ENCODE measurements around the gene LRRC23. TPM values are rescaled to one million over a fixed set of nuclear protein-coding genes. Genes with fewer than 3 reads are reported as not detected.

The LRRC23 gene
- total RNA-seq, 2 donors from 2014 or later: 8.5 TPM

GRCh38 chr12:6917491-6918231, 13.0 kb downstream of the LRRC23 start:
- no peak overlapping the region for H3K27ac ChIP-seq
- no peaks in the 10 kb centered on the region for H3K27me3 ChIP-seq (replicated peaks; ENCODE audit: insufficient read depth)
- peaks cover 13% of the 10 kb centered on the region for H3K36me3 ChIP-seq
- H3K4me3 ChIP-seq: no peak overlapping the region
- no peak for ATAC-seq (ENCODE audit: insufficient number of reproducible peaks, low FRiP score, low read depth)
- no peak for DNase-seq (ENCODE audit: low spot score)
- peaks cover 16 to 18% of the 10 kb centered on the region in 2 donors for H3K4me1 ChIP-seq (ENCODE audit: control insufficient read depth in 1 of 2, low read depth in 2 of 2)
- TF ChIP-seq, protein P1, sequence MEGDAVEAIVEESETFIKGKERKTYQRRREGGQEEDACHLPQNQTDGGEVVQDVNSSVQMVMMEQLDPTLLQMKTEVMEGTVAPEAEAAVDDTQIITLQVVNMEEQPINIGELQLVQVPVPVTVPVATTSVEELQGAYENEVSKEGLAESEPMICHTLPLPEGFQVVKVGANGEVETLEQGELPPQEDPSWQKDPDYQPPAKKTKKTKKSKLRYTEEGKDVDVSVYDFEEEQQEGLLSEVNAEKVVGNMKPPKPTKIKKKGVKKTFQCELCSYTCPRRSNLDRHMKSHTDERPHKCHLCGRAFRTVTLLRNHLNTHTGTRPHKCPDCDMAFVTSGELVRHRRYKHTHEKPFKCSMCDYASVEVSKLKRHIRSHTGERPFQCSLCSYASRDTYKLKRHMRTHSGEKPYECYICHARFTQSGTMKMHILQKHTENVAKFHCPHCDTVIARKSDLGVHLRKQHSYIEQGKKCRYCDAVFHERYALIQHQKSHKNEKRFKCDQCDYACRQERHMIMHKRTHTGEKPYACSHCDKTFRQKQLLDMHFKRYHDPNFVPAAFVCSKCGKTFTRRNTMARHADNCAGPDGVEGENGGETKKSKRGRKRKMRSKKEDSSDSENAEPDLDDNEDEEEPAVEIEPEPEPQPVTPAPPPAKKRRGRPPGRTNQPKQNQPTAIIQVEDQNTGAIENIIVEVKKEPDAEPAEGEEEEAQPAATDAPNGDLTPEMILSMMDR (IDR thresholded peaks at IDR 0.05): no peak
- no peaks in the 10 kb centered on the region for H3K9me3 ChIP-seq

GRCh38 chr12:6919588-6919987, 15.0 kb downstream of the LRRC23 start:
- ATAC-seq (ENCODE audit: insufficient number of reproducible peaks, low FRiP score, low read depth) (no peak), DNase-seq (ENCODE audit: low spot score) (no peak)
- peaks cover 13% of the 10 kb centered on the region for H3K36me3 ChIP-seq

DNA sequence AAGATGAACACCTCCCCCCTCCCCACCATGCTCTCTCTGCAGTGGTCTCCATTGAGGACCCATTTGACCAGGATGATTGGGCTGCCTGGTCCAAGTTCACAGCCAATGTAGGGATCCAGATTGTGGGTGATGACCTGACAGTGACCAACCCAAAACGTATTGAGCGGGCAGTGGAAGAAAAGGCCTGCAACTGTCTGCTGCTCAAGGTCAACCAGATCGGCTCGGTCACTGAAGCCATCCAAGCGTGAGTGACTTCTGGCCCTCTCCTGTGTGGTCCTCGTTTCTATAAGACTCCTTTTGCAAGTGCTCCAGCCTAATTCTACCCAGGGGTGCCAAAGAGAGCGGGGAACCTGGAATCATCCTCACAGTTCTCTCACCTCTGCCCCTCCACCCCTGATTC, 16.9 kb downstream of the LRRC23 start:
- ATAC-seq (ENCODE audit: insufficient number of reproducible peaks, low FRiP score, low read depth): no peak
- H3K9me3 ChIP-seq: no peaks in the 10 kb centered on the region
- TF ChIP-seq, protein P1 (IDR thresholded peaks at IDR 0.05): no peak
- no peak overlapping the region for H3K4me3 ChIP-seq
- H3K27me3 ChIP-seq (replicated peaks; ENCODE audit: insufficient read depth): no peaks in the 10 kb centered on the region
- peaks cover 10 to 30% of the 10 kb centered on the region in 2 donors for H3K4me1 ChIP-seq (ENCODE audit: control insufficient read depth in 1 of 2, low read depth in 2 of 2)
- peaks cover 10% of the 10 kb centered on the region for H3K36me3 ChIP-seq
- DNase-seq (ENCODE audit: low spot score): no peak
- no peak overlapping the region for H3K27ac ChIP-seq

More at GRCh38 chr12:6919588-6919987, 15.0 kb downstream of the LRRC23 start:
- Histone ChIP-seq H3K4me1 (ENCODE audit: control insufficient read depth in 1 of 2, low read depth in 2 of 2) (peaks cover 12 to 21% of the 10 kb centered on the region in 2 donors), H3K4me3 (no peak overlapping the region), H3K27ac (no peak overlapping the region), H3K9me3 (no peaks in the 10 kb centered on the region), H3K27me3 (replicated peaks; ENCODE audit: insufficient read depth) (no peaks in the 10 kb centered on the region)
- TF ChIP-seq, protein P1 (IDR thresholded peaks at IDR 0.05): no peak

DNA sequence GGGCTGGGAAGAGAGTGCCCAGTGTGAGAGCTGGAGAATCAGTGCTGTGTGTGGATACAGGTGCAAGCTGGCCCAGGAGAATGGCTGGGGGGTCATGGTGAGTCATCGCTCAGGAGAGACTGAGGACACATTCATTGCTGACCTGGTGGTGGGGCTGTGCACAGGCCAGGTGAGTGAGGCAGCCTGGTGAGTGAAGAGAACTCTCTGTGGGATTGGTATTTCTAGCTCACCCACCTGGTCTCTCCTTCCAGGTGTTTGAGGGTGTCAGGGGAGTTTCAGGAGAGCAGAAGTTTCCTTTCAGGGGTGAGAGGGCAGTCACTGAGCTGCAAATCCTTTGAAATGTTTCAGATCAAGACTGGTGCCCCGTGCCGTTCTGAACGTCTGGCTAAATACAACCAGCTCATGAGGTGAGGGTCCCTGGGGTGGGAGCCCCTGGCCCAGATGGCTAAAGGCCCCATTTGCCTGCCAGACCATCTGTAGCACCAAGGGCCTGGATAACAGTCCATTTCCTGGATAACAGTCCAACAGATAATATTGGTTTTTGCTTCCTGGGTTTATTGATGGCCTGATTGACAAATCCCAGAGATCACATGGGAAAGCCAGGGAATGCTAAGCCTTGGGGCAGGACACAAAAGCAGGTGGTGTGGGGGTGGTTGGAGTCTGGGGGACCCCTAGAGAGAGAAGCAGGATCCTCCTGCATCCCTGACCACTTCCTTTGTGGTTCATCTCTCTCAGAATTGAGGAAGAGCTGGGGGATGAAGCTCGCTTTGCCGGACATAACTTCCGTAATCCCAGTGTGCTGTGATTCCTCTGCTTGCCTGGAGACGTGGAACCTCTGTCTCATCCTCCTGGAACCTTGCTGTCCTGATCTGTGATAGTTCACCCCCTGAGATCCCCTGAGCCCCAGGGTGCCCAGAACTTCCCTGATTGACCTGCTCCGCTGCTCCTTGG, 17.6 kb downstream of the LRRC23 start:
- H3K36me3 ChIP-seq: peaks cover 4% of the 10 kb centered on the region

More for the DNA sequence above, 17.6 kb downstream of the LRRC23 start:
- H3K4me3 ChIP-seq: peak overlapping the region; percentile 14
- H3K4me1 ChIP-seq (ENCODE audit: control insufficient read depth in 1 of 2, low read depth in 2 of 2): peaks cover 10 to 30% of the 10 kb centered on the region in 2 donors
- no peaks in the 10 kb centered on the region for H3K27me3 ChIP-seq (replicated peaks; ENCODE audit: insufficient read depth)
- H3K27ac ChIP-seq: no peak overlapping the region
- ATAC-seq (ENCODE audit: insufficient number of reproducible peaks, low FRiP score, low read depth): no peak
- TF ChIP-seq, protein P1 (IDR thresholded peaks at IDR 0.05): no peak
- no peaks in the 10 kb centered on the region for H3K9me3 ChIP-seq
- DNase-seq (ENCODE audit: low spot score): no peak
